A673 (cell line): ENCODE measurements around the gene UCN3. TPM values are rescaled to one million over a fixed set of nuclear protein-coding genes. Genes with fewer than 3 reads are reported as not detected.

ENCODE experiments used
- BruUV-seq: library from RNA; stranded (reverse); fragments of 400-500 nt; replicated peaks from 2 replicates; lab custom pipeline; 2021; lab: Mats Ljungman, UMichigan
- CTCF ChIA-PET: fragments of 300-600 bp; sonication (Branson Sonifier 250); formaldehyde crosslinking; loops from one replicate; lab custom pipeline; 2022; ENCODE audit warnings: antibody characterized with exemption; lab: Charles Lee
- POLR2A ChIA-PET: fragments of 300-600 bp; sonication (Branson Sonifier 250); formaldehyde crosslinking; loops from one replicate; lab custom pipeline; 2022; ENCODE audit warnings: antibody characterized with exemption; ENCODE audit not compliant: low non-redundant PET; lab: Charles Lee
- DNase-seq: peaks from one replicate; pipeline ENCODE4 v3.0.0-alpha.2; 2015; ENCODE audit warnings: low spot score
- H3K27ac ChIP-seq: fragments of 200-600 bp; sonication (generic); 2 replicates; pipeline ENCODE4 v1.5.1; 2016; ENCODE audit warnings: mixed run types, low read depth, mild to moderate bottlenecking, mixed read lengths, antibody characterized with exemption, low read length; ENCODE audit not compliant: poor library complexity, severe bottlenecking
- H3K27me3 ChIP-seq: fragments of 200-600 bp; sonication (generic); replicated peaks from 2 replicates; pipeline ENCODE4 v1.6.1; 2017; ENCODE audit warnings: mixed run types, low read depth, mild to moderate bottlenecking, mixed read lengths, antibody characterized with exemption, low read length; ENCODE audit not compliant: insufficient read depth, poor library complexity
- H3K36me3 ChIP-seq: fragments of 200-600 bp; sonication (generic); 2 replicates; pipeline ENCODE4 v1.6.1; 2016; ENCODE audit warnings: mixed run types, mild to moderate bottlenecking, mixed read lengths, antibody characterized with exemption, low read length; ENCODE audit not compliant: insufficient read depth, poor library complexity, severe bottlenecking
- H3K4me1 ChIP-seq: fragments of 200-600 bp; sonication (generic); 2 replicates; pipeline ENCODE4 v1.6.1; 2017; ENCODE audit warnings: mixed run types, mild to moderate bottlenecking, mixed read lengths, antibody characterized with exemption, low read length; ENCODE audit not compliant: insufficient read depth, poor library complexity, severe bottlenecking
- H3K4me3 ChIP-seq: fragments of 200-600 bp; sonication (generic); 2 replicates; pipeline ENCODE4 v1.5.1; 2016; ENCODE audit warnings: low read depth, mixed run types, mild to moderate bottlenecking, mixed read lengths, low read length; ENCODE audit not compliant: poor library complexity, severe bottlenecking
- H3K9me3 ChIP-seq: fragments of 200-600 bp; sonication (generic); 2 replicates; pipeline ENCODE4 v1.6.1; 2016; ENCODE audit warnings: mixed run types, low read depth, mild to moderate bottlenecking, mixed read lengths, antibody characterized with exemption, low read length; ENCODE audit not compliant: poor library complexity, severe bottlenecking
- EZH2 ChIP-seq: fragments of 200-600 bp; sonication (generic); IDR thresholded peaks from 2 replicates; pipeline ENCODE4 v1.6.1; 2017; ENCODE audit warnings: borderline replicate concordance, low read depth, mild to moderate bottlenecking, mixed read lengths, antibody characterized with exemption, low read length; ENCODE audit not compliant: poor library complexity, severe bottlenecking
- intact Hi-C: fragments of 100-400 bp; cut with micrococcal nuclease; formaldehyde crosslinking; loops from one replicate; pipeline ENCODE4 v1.10.0; 2022; ENCODE audit not compliant: unreplicated experiment
- total RNA-seq: library from RNA; stranded (reverse); gene quantifications from 2 replicates; pipeline ENCODE4 v1.2.3, GENCODE V29; 2021
- TF ChIP-seq, protein P1 (sequence below): fragments of 300-800, 200-600 bp; sonication (generic); conservative IDR thresholded peaks from 2 replicates; pipeline ENCODE4 v1.5.1; 2017; ENCODE audit warnings: low read depth, mild to moderate bottlenecking, antibody characterized with exemption, low read length, moderate library complexity, mixed read lengths

UCN3 gene
- total RNA-seq, 1 experiment from 2014 or later: not detected

DNA sequence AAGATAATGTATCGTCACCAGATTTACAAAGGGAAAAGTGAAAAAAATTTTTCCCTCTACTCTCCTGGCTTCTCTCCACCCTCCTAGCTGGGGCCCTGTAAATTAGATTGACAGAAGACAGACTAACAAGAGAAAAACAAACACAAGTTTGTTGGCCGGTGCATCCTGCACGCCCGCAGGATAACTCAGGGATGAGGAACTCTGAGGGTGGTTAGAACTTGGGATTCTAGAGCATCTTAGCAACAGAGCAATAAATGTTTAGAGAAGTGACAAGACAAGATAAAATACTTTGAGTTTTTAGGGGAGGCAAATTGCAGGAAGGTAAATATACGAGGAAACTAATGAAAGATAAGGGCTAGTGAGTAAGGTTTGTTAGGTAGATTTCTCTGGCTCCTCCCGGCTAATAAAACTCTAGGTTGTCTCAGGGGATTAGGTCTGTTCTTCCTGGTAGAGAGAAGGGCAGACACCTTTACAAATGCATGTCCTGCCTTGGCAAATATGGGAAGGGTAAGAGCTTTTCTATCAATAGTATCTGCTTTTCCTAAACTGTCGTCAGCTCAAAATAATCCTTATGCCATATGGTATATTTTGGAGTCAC lies 4.3 kb upstream of the UCN3 start:
- H3K4me3 ChIP-seq: no peak overlapping the region
- no TSS peak for BruUV-seq
- DNase-seq: no peak
- ChIA-PET POLR2A (no interaction called here), CTCF (no interaction called here)
- no peaks in the 10 kb centered on the region for H3K36me3 ChIP-seq
- no peak for TF ChIP-seq EZH2
- TF ChIP-seq, protein P1, sequence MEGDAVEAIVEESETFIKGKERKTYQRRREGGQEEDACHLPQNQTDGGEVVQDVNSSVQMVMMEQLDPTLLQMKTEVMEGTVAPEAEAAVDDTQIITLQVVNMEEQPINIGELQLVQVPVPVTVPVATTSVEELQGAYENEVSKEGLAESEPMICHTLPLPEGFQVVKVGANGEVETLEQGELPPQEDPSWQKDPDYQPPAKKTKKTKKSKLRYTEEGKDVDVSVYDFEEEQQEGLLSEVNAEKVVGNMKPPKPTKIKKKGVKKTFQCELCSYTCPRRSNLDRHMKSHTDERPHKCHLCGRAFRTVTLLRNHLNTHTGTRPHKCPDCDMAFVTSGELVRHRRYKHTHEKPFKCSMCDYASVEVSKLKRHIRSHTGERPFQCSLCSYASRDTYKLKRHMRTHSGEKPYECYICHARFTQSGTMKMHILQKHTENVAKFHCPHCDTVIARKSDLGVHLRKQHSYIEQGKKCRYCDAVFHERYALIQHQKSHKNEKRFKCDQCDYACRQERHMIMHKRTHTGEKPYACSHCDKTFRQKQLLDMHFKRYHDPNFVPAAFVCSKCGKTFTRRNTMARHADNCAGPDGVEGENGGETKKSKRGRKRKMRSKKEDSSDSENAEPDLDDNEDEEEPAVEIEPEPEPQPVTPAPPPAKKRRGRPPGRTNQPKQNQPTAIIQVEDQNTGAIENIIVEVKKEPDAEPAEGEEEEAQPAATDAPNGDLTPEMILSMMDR: no peak
- no peak overlapping the region for H3K27ac ChIP-seq
- H3K9me3 ChIP-seq: no peaks in the 10 kb centered on the region
- H3K4me1 ChIP-seq: no peaks in the 10 kb centered on the region
- intact Hi-C loops: no loop called here
- no peaks in the 10 kb centered on the region for H3K27me3 ChIP-seq

DNA sequence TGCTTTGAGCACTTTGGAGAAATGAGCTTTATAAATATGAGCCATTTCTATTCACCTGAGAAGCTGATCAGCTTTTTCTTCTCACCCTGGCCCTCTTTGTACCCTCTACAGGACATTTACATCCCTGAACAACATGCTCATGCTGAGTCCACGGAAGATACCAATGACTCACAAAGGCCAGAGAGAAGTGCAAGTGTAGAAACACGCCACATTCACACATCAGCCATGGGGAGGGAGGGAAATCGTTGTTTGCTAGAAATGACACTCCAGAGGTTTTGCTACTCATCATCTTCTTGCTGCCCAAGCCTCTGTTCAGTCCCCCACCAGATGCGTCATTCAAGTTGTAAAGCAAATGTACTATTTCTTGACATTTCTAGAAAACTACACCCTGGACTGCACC lies 2.8 kb upstream of the UCN3 start:
- H3K9me3 ChIP-seq: no peaks in the 10 kb centered on the region
- H3K27me3 ChIP-seq: no peaks in the 10 kb centered on the region
- no peak overlapping the region for H3K4me3 ChIP-seq
- DNase-seq: no peak
- TF ChIP-seq EZH2: no peak
- TF ChIP-seq, protein P1: no peak
- H3K4me1 ChIP-seq: no peaks in the 10 kb centered on the region
- no TSS peak for BruUV-seq
- POLR2A ChIA-PET: no interaction called here
- CTCF ChIA-PET: no interaction called here
- intact Hi-C loops: no loop called here
- no peaks in the 10 kb centered on the region for H3K36me3 ChIP-seq
- H3K27ac ChIP-seq: no peak overlapping the region

DNA sequence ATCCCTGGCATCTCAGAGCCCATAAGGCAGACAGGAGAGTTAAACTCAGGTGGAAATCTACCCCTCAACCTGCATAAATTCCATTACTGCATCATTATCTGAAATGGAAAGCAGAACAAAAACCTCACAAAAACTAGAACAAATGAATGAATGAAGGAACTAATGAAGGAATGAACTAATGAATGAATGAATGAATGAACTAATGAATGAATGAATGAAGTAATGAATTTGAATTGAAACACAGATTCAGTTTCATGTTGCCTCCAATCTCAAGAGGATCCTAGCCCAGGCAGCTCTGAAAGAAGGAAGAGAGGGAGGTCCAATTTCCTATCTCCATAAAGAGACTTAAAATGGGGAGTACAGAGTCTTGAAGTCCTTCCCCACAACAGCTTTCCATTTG lies 1.9 kb upstream of the UCN3 start:
- no peak for DNase-seq
- TF ChIP-seq EZH2: no peak
- TF ChIP-seq, protein P1: no peak
- Histone ChIP-seq H3K9me3 (no peaks in the 10 kb centered on the region), H3K36me3 (no peaks in the 10 kb centered on the region), H3K27ac (no peak overlapping the region), H3K4me3 (no peak overlapping the region), H3K27me3 (no peaks in the 10 kb centered on the region), H3K4me1 (no peaks in the 10 kb centered on the region)
- intact Hi-C loops: no loop called here
- no TSS peak for BruUV-seq
- CTCF ChIA-PET: no interaction called here
- POLR2A ChIA-PET: no interaction called here
